SK-N-SH treated with all-trans-retinoic acid at 6 μM for 48 hours (cell line): ENCODE results near the gene AGPAT1.

Source experiments
- ARNTL ChIP-seq: fragments of 450-650 bp; formaldehyde crosslinking; IDR thresholded peaks from 2 replicates; pipeline ENCODE4 v1.5.0; 2020; ENCODE audit warnings: low read depth, mild to moderate bottlenecking, moderate library complexity, borderline replicate concordance
- CSDC2 ChIP-seq: fragments of 250-450 bp; sonication (Bioruptor Pico); IDR thresholded peaks from 2 replicates; pipeline ENCODE4 v1.5.0; 2020; ENCODE audit warnings: mild to moderate bottlenecking, moderate library complexity
- ESRRG ChIP-seq: fragments of 250-450 bp; sonication (Bioruptor Pico); IDR thresholded peaks from 2 replicates; pipeline ENCODE4 v1.6.1; 2021; ENCODE audit warnings: mild to moderate bottlenecking
- OSR1 ChIP-seq: fragments of 250-450 bp; sonication (Bioruptor Pico); IDR thresholded peaks from 2 replicates; pipeline ENCODE4 v1.8.0; 2022; ENCODE audit warnings: moderate library complexity, mild to moderate bottlenecking, inconsistent platforms
- PPARA ChIP-seq: fragments of 250-450 bp; sonication (Bioruptor Pico); IDR thresholded peaks from 2 replicates; pipeline ENCODE4 v1.5.0; 2020; ENCODE audit warnings: mild to moderate bottlenecking, borderline replicate concordance
- TSHZ2 ChIP-seq: fragments of 250-450 bp; sonication (Bioruptor Pico); IDR thresholded peaks from 2 replicates; pipeline ENCODE4 v1.5.0; 2020; ENCODE audit warnings: mild to moderate bottlenecking, moderate library complexity
- ZFP3 ChIP-seq: fragments of 250-450 bp; sonication (Bioruptor Pico); IDR thresholded peaks from 2 replicates; pipeline ENCODE4 v1.5.0; 2020; ENCODE audit warnings: mild to moderate bottlenecking, moderate library complexity
- TF ChIP-seq, protein P1 (sequence below): fragments of 250-450 bp; sonication (Bioruptor Pico); IDR thresholded peaks from 2 replicates; pipeline ENCODE4 v1.8.0; 2020; ENCODE audit warnings: mild to moderate bottlenecking, moderate library complexity, borderline replicate concordance

DNA sequence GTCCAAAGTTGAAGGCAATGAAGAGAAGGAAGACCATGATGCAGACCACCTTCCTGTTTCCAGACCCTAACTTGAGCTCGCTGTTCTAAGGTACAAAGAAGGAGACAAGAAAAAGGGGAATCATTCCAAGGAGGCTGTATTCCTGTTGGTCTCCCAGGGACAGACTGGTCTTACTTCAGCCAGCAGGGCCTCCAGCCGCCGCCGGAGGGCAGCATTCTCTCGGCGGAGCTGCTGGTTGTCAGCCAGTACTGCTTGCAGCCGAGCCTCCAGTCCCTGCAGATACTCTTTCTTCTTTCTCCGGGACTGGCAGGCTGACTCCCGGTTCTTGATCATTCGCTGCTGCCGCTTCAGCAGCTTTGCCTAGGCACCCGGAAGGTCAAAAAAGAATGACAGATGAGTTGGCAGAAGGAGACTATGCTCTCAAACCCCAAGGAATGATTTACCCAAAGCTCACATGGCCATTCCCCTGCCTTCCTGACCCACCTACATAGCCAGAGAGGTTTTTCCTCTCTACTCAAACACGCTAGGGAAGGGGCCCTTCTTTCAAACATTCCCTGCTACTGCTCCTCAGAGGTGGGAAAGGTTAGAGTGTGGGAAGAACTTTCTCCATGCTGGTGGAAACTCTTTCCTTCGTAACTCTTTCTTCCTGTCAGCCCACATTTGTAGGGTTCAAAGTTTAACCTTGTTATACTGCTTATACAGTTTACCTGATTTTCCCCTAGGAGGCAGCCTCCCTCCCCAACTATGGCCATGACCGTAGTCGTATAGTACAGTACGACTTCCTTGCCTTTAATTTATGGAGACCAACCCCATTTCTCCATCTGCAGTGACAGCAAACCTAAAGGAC is 56.9 kb downstream of the AGPAT1 start:
- TF ChIP-seq ESRRG (CRISPR knock-in tag) (no peak), OSR1 (CRISPR knock-in tag) (no peak), CSDC2 (no peak), PPARA (CRISPR knock-in tag) (no peak), ZFP3 (CRISPR knock-in tag) (no peak), TSHZ2 (CRISPR knock-in tag) (no peak), ARNTL (CRISPR knock-in tag) (no peak)
- TF ChIP-seq, protein P1, sequence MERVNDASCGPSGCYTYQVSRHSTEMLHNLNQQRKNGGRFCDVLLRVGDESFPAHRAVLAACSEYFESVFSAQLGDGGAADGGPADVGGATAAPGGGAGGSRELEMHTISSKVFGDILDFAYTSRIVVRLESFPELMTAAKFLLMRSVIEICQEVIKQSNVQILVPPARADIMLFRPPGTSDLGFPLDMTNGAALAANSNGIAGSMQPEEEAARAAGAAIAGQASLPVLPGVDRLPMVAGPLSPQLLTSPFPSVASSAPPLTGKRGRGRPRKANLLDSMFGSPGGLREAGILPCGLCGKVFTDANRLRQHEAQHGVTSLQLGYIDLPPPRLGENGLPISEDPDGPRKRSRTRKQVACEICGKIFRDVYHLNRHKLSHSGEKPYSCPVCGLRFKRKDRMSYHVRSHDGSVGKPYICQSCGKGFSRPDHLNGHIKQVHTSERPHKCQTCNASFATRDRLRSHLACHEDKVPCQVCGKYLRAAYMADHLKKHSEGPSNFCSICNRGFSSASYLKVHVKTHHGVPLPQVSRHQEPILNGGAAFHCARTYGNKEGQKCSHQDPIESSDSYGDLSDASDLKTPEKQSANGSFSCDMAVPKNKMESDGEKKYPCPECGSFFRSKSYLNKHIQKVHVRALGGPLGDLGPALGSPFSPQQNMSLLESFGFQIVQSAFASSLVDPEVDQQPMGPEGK (CRISPR knock-in tag): no peak
